CD4-positive, alpha-beta T cell (primary cell): ENCODE measurements around the gene PCED1A. TPM values are rescaled to one million over a fixed set of nuclear protein-coding genes. Genes with fewer than 3 reads are reported as not detected.

ENCODE experiments used
- ATAC-seq: fragments of 200-7000 bp; cut with Tn5 transposase; one replicate; pipeline ENCODE4 v1.10.0; 2022; ENCODE audit warnings: mild to moderate bottlenecking; ENCODE audit not compliant: poor library complexity
- CTCF ChIA-PET: fragments of 350-600 bp; sonication (Branson Sonifier 250); formaldehyde crosslinking; loops from one replicate; lab custom pipeline; 2021; ENCODE audit warnings: antibody characterized with exemption, inconsistent platforms; lab: Charles Lee
- POLR2A ChIA-PET: fragments of 350-600 bp; sonication (Branson Sonifier 250); formaldehyde crosslinking; loops from one replicate; lab custom pipeline; 2021; ENCODE audit warnings: antibody characterized with exemption, inconsistent platforms; lab: Charles Lee
- DNase-seq, 14 experiments: peaks; one replicate each; pipeline ENCODE4 v3.0.0-alpha.2; 2013 to 2020; ENCODE audit warnings: mixed read lengths in 2 of 14
- H3K27ac ChIP-seq, 2 donors: one replicate each; pipeline versions ENCODE4 v1.5.1 to v1.7.0; 2013; ENCODE audit warnings: low read length in 2 of 2, low read depth in 1 of 2, mild to moderate bottlenecking in 1 of 2
- H3K27me3 ChIP-seq, 2 experiments: 1 replicate in 1 of 2; 2 replicates in 1 of 2; pipeline versions ENCODE4 v1.6.1 to v1.7.0; 2013; ENCODE audit warnings: low read length in 2 of 2, control low read depth in 1 of 2, mild to moderate bottlenecking in 1 of 2, moderate library complexity in 1 of 2; ENCODE audit not compliant: insufficient read depth in 2 of 2, control insufficient read depth in 1 of 2
- H3K36me3 ChIP-seq: one replicate; pipeline ENCODE4 v1.6.1; 2013; ENCODE audit warnings: low read length, control low read depth; ENCODE audit not compliant: insufficient read depth
- H3K4me1 ChIP-seq: one replicate; pipeline ENCODE4 v1.6.1; 2013; ENCODE audit warnings: low read length, control low read depth; ENCODE audit not compliant: insufficient read depth
- H3K4me3 ChIP-seq: one replicate; pipeline ENCODE4 v1.5.1; 2013; ENCODE audit warnings: mild to moderate bottlenecking, low read length, moderate library complexity
- H3K9me3 ChIP-seq, 2 experiments: 1 replicate in 1 of 2; 2 replicates in 1 of 2; pipeline versions ENCODE4 v1.6.1 to v1.7.0; 2013; ENCODE audit warnings: low read length in 2 of 2, mild to moderate bottlenecking in 2 of 2, control low read depth in 1 of 2, moderate library complexity in 1 of 2; ENCODE audit not compliant: control insufficient read depth in 1 of 2, insufficient read depth in 1 of 2
- H3K27ac Mint-ChIP-seq: one replicate; pipeline ENCODE4 v1.8.0; 2020; ENCODE audit warnings: mixed read lengths
- H3K27me3 Mint-ChIP-seq: one replicate; pipeline ENCODE4 v1.8.0; 2021; ENCODE audit warnings: mixed read lengths
- H3K36me3 Mint-ChIP-seq: one replicate; pipeline ENCODE4 v1.8.0; 2021; ENCODE audit warnings: low read depth, mixed read lengths
- H3K4me1 Mint-ChIP-seq: one replicate; pipeline ENCODE4 v1.8.0; 2021; ENCODE audit warnings: low read depth, mixed read lengths
- H3K4me3 Mint-ChIP-seq: one replicate; pipeline ENCODE4 v1.8.0; 2020; ENCODE audit warnings: mild to moderate bottlenecking, mixed read lengths
- H3K9me3 Mint-ChIP-seq: one replicate; pipeline ENCODE4 v1.8.0; 2020; ENCODE audit warnings: mixed read lengths
- intact Hi-C, 2 experiments: fragments of 100-400 bp; cut with DNase I in 1 of 2; cut with micrococcal nuclease in 1 of 2; formaldehyde crosslinking; loops; one replicate each; pipeline versions ENCODE4 v1.15.1 to v1.9.0; 2023 to 2025; cut with DNase I, micrococcal nuclease
- total RNA-seq, 174 experiments: library from RNA in 2 of 174; stranded (reverse) in 2 of 174; gene quantifications; one replicate each; pipeline ENCODE4 v1.2.3 and lab custom pipeline; 2021 to 2026
- TF ChIP-seq, protein P1 (sequence below): fragments of 200-600 bp; IDR thresholded peaks from one replicate; pipeline ENCODE4 v1.8.0; 2022; ENCODE audit warnings: antibody characterized with exemption, mild to moderate bottlenecking

Gene PCED1A
- total RNA-seq, 2 experiments from 2014 or later: 69.2 to 69.7 TPM

DNA sequence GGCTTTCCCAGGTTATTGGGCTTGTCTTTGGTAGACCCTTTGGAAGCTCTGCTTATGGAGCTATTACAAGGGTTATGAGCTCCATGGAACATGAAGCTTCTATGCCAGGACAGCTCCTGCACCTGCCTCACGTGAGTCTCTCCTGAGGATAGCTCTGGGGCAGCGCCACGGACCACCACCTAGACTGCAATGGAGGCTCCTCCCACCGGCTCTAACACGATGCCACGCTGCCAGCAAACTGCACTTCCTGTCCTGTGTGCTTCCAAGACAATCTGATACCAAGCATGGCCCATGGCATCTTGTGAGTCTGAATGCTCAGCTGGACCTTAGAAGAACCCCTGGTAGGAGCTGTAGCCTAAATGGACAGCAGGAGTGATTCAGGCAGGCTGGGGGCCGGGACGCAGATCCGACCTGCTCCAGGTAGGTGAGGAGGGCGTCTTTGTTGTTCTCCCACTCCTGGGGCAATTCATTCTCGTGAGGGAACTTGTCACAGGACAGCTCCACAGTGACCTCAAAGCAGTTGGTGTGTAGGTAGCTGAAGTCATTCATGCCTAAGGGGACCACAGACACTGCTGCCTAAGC is 45.5 kb downstream of the PCED1A start:
- TF ChIP-seq, protein P1, sequence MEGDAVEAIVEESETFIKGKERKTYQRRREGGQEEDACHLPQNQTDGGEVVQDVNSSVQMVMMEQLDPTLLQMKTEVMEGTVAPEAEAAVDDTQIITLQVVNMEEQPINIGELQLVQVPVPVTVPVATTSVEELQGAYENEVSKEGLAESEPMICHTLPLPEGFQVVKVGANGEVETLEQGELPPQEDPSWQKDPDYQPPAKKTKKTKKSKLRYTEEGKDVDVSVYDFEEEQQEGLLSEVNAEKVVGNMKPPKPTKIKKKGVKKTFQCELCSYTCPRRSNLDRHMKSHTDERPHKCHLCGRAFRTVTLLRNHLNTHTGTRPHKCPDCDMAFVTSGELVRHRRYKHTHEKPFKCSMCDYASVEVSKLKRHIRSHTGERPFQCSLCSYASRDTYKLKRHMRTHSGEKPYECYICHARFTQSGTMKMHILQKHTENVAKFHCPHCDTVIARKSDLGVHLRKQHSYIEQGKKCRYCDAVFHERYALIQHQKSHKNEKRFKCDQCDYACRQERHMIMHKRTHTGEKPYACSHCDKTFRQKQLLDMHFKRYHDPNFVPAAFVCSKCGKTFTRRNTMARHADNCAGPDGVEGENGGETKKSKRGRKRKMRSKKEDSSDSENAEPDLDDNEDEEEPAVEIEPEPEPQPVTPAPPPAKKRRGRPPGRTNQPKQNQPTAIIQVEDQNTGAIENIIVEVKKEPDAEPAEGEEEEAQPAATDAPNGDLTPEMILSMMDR: no peak
- H3K27me3 Mint-ChIP-seq: peaks cover 74% of the 10 kb centered on the region
- no peaks in the 10 kb centered on the region for H3K36me3 ChIP-seq
- no peak overlapping the region for H3K4me3 ChIP-seq
- no peak overlapping the region for H3K27ac ChIP-seq
- H3K4me1 ChIP-seq: peaks cover 12% of the 10 kb centered on the region
- H3K9me3 ChIP-seq: peaks cover 0 to 12% of the 10 kb centered on the region in 2 experiments
- ChIA-PET POLR2A (no interaction called here), CTCF (no interaction called here)
- peaks cover 13% of the 10 kb centered on the region for H3K4me1 Mint-ChIP-seq
- ATAC-seq (no peak), DNase-seq (no peak)
- H3K36me3 Mint-ChIP-seq: no peaks in the 10 kb centered on the region
- H3K27me3 ChIP-seq: peaks cover 23 to 24% of the 10 kb centered on the region in 2 experiments
- H3K27ac Mint-ChIP-seq: no peak overlapping the region
- no peak overlapping the region for H3K4me3 Mint-ChIP-seq
- intact Hi-C loops: no loop called here
- no peaks in the 10 kb centered on the region for H3K9me3 Mint-ChIP-seq

DNA sequence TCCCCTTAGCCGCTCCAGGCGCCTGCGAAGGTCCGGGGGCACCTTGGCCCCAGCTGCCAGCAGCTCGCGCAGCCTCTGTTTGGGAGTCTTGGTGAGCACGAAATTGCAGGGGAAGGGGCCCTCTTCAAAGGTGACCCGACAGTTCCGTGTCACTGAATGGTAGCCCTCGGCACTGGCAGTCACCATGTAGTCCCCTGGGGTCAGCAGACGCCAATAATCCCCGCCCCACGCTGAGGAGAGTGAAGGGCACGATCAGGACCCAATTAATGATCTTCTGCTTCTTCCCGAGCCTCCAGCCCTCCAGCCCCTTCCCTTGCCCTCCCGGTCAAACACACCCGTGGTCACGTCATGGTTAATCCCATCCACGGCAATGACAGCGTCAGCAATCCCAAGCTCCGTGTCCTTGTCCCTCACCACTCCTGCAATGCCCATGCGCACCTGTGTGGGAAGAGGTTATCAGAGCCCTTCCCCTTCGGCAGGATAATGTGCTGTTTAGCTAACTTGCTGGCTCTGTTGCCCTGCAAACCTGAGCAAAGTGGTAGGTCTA is 46.2 kb downstream of the PCED1A start:
- peaks cover 17% of the 10 kb centered on the region in 2 experiments for H3K27me3 ChIP-seq
- DNase-seq (no peak), ATAC-seq (no peak)
- no peak overlapping the region for H3K4me3 Mint-ChIP-seq
- H3K27ac ChIP-seq: no peak overlapping the region
- no peaks in the 10 kb centered on the region for H3K36me3 ChIP-seq
- POLR2A ChIA-PET: interaction anchor here (0.9 kb wide), 1 partner anchor 40 kb away, joined by 3 read pairs; no protein-coding TSS in a partner anchor
- no peak overlapping the region for H3K27ac Mint-ChIP-seq
- H3K36me3 Mint-ChIP-seq: no peaks in the 10 kb centered on the region
- no peak overlapping the region for H3K4me3 ChIP-seq
- H3K9me3 Mint-ChIP-seq: no peaks in the 10 kb centered on the region
- TF ChIP-seq, protein P1: no peak
- H3K4me1 Mint-ChIP-seq: peaks cover 6% of the 10 kb centered on the region
- peaks cover 0 to 5% of the 10 kb centered on the region in 2 experiments for H3K9me3 ChIP-seq
- H3K27me3 Mint-ChIP-seq: peaks cover 67% of the 10 kb centered on the region
- H3K4me1 ChIP-seq: peaks cover 5% of the 10 kb centered on the region
- intact Hi-C loops: no loop called here
- CTCF ChIA-PET: no interaction called here

DNA sequence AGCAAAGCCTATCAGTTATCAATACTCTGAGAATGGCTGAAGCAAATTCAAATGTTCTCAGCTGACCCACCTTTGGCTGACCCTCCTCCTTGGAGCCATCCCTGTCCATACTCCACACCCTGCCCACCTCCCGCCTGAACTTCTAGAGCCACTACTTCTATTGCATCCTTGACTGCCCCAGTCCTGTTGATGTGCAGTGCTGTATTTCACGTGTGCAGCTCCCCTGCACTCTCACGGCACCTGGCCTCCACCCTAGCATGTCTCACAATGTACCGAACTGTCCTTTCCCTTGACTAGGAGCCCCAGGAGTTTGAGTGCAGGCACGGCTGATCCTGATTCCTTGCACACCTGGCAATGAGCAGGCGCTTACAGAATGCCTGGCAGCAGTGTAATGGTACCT is 47.0 kb downstream of the PCED1A start:
- Mint-ChIP-seq H3K9me3 (no peaks in the 10 kb centered on the region), H3K27me3 (peaks cover 59% of the 10 kb centered on the region), H3K4me1 (no peaks in the 10 kb centered on the region), H3K27ac (no peak overlapping the region), H3K4me3 (no peak overlapping the region), H3K36me3 (no peaks in the 10 kb centered on the region)
- DNase-seq (no peak), ATAC-seq (no peak)
- ChIA-PET CTCF (no interaction called here), POLR2A (interaction anchor here (0.9 kb wide), 1 partner anchor 41 kb away, joined by 3 read pairs; no protein-coding TSS in a partner anchor)
- H3K9me3 ChIP-seq: peaks cover 0 to 4% of the 10 kb centered on the region in 2 experiments
- TF ChIP-seq, protein P1: no peak
- no peak overlapping the region for H3K4me3 ChIP-seq
- no peak overlapping the region for H3K27ac ChIP-seq
- intact Hi-C loops: no loop called here
- peaks cover 9 to 10% of the 10 kb centered on the region in 2 experiments for H3K27me3 ChIP-seq
- H3K36me3 ChIP-seq: no peaks in the 10 kb centered on the region
- H3K4me1 ChIP-seq: no peaks in the 10 kb centered on the region

Other genes with a start within 250 kb of the PCED1A start
- gene NOP56, start 188.0 kb downstream of the PCED1A start, total RNA-seq: 100 to 1,000 TPM; 261 to 262 TPM
- gene IDH3B, start 176.4 kb downstream of the PCED1A start, total RNA-seq: 100 to 1,000 TPM; 171 to 181 TPM
- 1 to 10 TPM; 4.2 to 5.1 TPM for gene EBF4, start 147.9 kb downstream of the PCED1A start, total RNA-seq
- gene CPXM1, start 40.0 kb downstream of the PCED1A start, total RNA-seq: not detected
- gene C20orf141, start 25.7 kb downstream of the PCED1A start, total RNA-seq: not detected
- gene TMEM239, start 24.3 kb downstream of the PCED1A start, total RNA-seq: not detected
- 10 to 100 TPM; 38.2 to 40.6 TPM for gene VPS16, start 90 bp upstream of the PCED1A start, total RNA-seq
- 10 to 100 TPM; 65.4 to 69.5 TPM for gene PTPRA, start 32.8 kb upstream of the PCED1A start, total RNA-seq
- gene GNRH2, start 203.0 kb upstream of the PCED1A start, total RNA-seq: not detected
- gene MRPS26, start 205.4 kb upstream of the PCED1A start, total RNA-seq: 10 to 100 TPM; 19.3 to 22.7 TPM
- 1 to 10 TPM; 1.1 to 1.6 TPM for gene OXT, start 231.0 kb upstream of the PCED1A start, total RNA-seq
- gene AVP, start 244.1 kb upstream of the PCED1A start, total RNA-seq: under 1 TPM; 0.47 to 0.56 TPM